Stimulated activated CD8-positive, alpha-beta memory T cell treated with anti-CD3 and anti-CD28 coated beads, Interleukin-12 subunit alpha, Interleukin-12 subunit beta, amount 100 ng/mL, for 24 hours (primary cell): Measurements from ENCODE around the gene ZNF48.
"Not testable (repeated sequence)": the region's sequence is repeated elsewhere in the genome, so short reads cannot be mapped to it uniquely, and the experiment has no call there.

ENCODE experiments used
- DNase-seq: peaks from one replicate; pipeline ENCODE4 v3.0.0-alpha.2; 2020; ENCODE audit errors: extremely low read depth

ZNF48 gene

DNA sequence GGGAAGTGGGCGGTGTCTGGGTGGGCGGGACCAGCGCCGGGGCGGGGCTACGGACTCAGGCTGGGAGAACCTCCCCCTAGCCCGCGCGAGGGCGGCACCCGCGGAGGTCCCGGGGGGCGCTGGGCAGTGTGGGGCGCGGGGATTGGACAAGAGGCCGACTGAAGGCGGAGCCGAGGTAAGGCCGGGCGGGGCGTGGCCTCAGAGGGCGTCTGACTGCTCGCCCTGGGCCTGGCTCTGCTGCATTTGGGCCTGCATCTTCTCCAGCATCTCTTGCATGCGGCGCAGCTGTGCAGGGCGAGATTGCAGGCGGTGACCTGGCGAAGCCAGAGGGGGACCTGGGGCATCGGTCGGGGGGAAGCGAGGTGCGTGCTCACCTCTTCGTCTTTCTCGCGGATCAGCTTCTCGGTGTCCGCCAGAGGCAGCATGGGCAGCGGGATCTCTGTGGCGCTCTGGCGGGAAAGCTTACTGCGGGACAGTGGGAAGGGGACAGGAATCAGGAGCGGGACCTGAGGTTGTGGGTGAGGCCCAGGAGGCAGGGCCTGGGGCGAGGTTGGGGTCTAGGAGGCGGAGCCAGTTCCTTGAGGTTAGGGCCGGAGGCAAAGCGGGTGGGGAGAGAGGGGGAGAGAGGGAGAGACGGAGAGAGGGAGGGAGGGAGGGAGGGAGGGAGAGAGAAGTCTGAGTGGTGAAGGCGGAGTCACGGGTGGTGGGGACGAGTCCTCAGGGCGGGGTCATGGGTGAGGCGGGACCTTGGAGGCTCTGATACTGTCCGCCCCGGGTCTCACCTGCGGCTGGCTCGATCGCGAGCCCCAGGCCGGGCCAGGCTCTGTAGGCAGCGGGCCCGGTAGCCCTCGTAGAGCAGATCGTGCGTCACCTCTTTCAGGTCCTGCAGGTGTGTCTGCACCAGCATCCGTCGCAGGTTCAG, 16.7 kb upstream of the ZNF48 start:
- DNase-seq = peak; percentile 97

- no peak for DNase-seq
These were observed 15.9 kb upstream of the ZNF48 start for GRCh38 chr16:30379158-30379783.

GRCh38 chr16:30380072-30380802, 15.0 kb upstream of the ZNF48 start:
- DNase-seq = no peak

DNA sequence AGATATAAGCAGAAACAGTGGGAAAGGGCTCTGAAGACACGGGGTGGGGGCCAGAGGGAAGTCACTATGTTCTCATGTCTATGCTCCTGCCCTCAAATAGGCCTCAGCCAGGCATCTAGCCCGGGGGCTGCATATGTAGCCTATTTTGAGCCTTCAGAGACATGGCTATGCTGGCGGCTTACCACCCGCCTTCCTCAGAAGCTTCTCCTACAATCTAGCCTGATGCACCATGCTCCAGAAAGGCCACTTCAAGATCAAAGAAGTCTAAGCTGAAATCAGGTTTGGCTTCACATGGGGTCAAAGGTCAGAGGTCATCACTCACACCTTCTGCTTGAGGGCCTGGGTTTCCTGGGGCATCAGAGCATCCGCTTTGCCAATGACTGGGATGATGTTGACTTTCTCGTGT, 14.4 kb upstream of the ZNF48 start:
- no peak for DNase-seq

- DNase-seq = no peak
These were observed 13.8 kb upstream of the ZNF48 start for GRCh38 chr16:30381291-30382041.

DNA sequence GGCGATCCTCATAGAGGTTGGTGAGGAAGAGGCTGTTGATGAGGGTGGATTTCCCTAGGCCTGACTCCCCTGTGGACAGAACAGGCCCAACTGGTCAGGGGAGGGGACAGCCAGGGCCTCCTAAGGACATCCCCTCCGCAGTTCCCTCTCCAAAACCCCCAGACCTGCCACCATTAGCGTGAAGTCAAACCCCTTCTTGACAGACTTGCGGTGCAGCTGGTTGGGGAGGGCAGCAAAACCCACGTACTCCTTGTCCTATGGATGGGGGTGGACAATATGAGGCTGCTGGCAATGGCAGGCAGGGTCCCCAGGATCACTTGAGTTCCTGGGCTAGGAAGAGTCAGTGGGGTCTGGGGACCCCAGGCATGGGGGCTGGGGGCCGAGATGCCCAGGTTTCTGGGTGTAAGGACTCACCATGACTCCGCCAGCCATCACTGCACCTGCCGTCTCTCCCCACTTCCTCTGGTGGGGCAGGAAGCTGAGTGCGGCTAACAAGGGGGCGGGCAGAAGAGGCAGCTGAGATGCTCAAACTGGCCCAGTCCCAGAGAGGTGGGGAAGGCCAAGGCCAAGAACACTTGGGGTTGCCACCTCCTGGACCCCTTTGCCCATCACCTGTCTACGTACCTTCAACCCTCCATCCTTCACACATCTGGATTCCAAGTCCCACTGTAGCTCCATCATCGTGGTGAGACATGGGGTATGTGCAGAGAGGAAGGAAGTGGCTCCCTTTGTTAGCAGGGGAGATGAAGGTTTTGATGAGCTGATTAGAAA, 12.9 kb upstream of the ZNF48 start, which contains the start of gene SEPTIN1:
TSS of gene SEPTIN1 (minus strand) at position 451 of the 771 bp plus-strand sequence. CDS start at position 432, 19 bp downstream.
- DNase-seq = no peak

- DNase-seq = no peak
These were observed 11.7 kb upstream of the ZNF48 start for GRCh38 chr16:30383521-30383920.

GRCh38 chr16:30394592-30395154, 547 bp upstream of the ZNF48 start:
- DNase-seq = no peak

- no peak for DNase-seq
These were observed 869 bp downstream of the ZNF48 start for GRCh38 chr16:30395992-30396585.

DNA sequence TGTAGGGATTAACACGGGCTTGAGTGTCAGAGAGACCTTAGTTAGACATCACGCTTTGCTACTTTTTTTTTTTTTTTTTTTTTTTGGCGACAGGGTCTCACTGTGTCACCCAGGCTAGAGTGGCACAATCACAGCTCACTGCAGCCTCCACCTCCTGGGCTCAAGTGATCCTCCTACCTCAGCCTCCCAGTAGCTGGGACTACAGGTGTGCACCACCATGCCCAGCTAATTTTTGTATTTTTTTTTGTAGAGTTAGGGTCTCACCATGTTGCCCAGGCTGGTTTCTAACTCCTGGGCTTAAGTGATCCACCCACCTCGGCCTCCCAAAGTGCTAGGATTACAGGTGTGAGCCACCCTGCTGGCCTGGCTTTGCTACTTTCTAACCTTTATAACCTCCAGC, 1.4 kb downstream of the ZNF48 start:
- DNase-seq = not testable (repeated sequence)

GRCh38 chr16:30397056-30397455, 1.8 kb downstream of the ZNF48 start:
- no peak for DNase-seq

DNA sequence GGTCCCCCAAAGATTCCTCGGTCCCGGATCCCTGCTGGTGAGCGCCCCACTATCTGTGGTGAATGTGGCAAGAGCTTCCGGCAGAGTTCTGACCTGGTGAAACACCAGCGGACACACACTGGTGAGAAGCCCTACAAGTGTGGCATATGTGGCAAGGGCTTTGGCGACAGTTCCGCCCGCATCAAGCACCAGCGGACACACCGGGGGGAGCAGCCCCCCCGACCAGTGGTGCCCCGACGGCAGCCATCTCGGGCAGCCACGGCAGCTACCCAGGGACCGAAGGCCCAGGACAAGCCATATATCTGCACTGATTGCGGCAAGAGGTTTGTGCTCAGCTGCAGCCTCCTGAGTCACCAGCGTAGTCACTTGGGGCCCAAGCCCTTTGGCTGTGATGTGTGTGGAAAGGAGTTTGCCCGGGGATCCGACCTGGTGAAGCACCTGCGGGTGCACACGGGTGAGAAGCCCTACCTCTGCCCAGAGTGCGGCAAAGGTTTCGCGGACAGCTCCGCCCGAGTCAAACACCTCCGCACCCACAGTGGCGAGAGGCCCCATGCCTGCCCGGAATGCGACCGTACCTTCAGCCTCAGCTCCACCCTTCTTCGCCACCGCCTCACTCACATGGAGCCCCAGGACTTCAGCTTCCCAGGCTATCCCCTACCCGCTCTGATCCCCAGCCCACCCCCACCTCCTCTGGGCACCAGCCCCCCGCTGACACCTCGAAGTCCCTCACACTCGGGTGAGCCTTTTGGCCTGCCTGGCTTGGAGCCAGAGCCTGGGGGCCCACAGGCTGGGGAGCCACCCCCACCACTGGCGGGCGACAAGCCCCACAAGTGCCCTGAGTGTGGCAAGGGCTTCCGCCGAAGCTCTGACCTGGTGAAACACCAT, 2.8 kb downstream of the ZNF48 start:
- DNase-seq = no peak

GRCh38 chr16:30398661-30399434, 3.6 kb downstream of the ZNF48 start:
- no peak for DNase-seq

GRCh38 chr16:30399435-30400186, 4.4 kb downstream of the ZNF48 start:
- DNase-seq = no peak

DNA sequence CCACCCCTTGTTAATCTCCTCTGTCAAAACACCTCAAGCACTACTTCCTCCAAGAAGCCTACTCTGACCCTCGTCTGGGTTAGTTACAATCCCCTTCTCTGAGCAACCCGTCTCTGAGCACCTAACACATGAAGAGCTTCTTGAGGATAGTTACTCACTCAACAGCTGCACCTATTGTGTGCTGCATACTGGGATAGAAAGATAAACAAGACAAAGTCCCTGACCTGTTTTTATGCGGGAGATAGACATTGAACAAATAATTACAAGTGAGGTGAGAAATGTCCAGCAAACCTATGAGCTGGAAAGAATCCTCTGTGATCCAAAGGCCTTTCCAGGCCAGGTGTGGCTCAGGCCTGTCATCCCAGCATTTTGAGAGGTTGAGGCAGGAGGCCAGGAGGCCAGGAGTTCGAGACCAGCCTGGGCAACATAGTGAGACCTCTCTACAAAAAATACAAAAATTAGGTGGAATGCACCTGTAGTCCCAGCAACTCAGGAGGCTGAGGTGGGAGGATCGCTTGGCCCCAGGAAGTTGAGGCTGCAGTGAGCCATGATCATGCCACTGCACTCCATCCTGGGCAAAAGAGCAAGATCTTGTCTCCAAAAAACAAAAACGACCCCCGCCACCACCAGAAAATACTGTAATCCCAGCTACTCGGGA, 6.7 kb downstream of the ZNF48 start:
- DNase-seq = no peak

DNA sequence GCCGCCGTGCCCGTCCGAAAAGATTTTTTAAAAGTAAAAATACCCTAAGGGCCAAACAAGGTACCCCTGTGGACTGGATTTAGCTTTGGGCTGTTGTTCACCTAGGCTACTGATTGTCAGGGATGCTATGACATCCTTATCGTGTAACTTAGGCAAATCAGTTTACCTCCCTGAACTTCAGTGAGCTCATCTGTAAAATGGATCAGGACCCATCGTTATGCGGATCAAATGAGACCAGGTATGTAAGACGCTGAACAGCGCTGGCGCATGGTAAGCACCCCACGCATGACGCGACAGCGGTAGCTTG, 11.5 kb downstream of the ZNF48 start:
- DNase-seq = no peak

GRCh38 chr16:30407102-30407803, 12.0 kb downstream of the ZNF48 start, which contains the start of gene ZNF771:
Gene ZNF771 (plus strand): TSS chr16:30407606. CDS start chr16:30408054, 448 bp downstream.
- DNase-seq = peak; percentile 90
